Nucleus accumbens (tissue), 56 donors: ENCODE data around the gene CERT1.

Experiments used
- DNase-seq, 56 donors: peaks; one replicate each; lab custom pipeline; 2025; lab: John Stamatoyannopoulos, UW

Gene CERT1

DNA sequence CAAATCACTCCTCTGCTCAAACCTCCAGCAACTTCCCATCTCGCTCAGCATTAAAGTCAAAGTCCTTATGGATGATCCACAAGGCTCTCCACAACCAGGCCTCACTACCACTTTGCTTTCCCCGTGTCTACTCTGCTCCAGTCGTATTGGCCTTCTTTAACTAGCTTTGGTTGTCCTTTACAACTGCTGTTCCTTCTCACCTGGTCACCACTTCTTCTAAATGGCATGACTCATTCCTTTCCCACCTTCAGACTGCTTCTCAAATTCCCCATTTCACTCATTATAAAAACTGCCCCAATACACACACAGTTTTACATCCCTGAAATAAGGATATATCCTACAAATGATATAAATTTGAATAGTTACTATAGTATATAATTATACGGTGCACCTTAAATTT, 30.4 kb downstream of the CERT1 start:
- DNase-seq: peak in 1 of 56 donors; percentile 1

DNA sequence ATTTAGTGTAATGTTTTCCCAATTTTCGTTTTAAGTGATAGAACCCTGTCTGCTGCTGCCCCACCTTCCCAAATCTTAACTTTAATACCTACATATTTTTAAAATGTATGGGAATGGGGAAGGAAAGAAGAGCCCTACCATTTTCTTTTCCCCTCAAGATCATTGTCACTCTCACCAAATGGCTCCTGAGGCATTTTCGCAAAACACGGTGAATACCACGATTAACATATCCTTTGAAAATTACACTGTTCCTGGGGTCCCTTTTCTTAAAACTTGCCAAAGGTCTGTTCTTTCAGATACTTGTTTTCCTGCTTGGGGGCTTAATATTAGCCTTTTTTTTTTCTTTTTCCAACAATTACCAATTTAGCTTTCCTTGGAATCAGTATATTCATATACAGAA, 36.1 kb downstream of the CERT1 start:
- no peak for DNase-seq

- no peak for DNase-seq
Measured at GRCh38 chr5:75473463-75473862, 38.0 kb downstream of the CERT1 start.

DNA sequence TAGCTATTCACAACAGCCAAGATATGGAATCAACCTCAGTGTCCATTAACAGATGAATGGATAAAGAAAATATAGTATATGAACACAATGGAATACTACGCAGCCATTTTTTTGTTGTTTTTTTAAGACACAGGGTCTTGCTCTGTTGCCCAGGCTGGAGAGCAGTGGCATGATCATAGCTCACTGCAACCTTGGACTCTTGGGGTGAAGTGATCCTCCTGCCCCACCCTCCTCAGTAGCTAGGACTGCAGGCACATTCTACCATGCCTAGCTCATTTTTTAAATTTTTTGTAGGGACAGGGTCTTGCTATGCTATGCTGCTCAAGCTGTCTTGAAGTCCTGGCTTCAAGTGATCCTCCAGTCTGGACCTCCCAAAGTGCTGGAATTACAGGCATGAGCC, 38.5 kb downstream of the CERT1 start:
- no peak for DNase-seq

- DNase-seq: no peak
Measured at GRCh38 chr5:75471193-75471592, 40.2 kb downstream of the CERT1 start.

GRCh38 chr5:75469017-75469416, 42.4 kb downstream of the CERT1 start:
- no peak for DNase-seq

- DNase-seq: no peak
Measured at GRCh38 chr5:75468593-75468992, 42.8 kb downstream of the CERT1 start.

DNA sequence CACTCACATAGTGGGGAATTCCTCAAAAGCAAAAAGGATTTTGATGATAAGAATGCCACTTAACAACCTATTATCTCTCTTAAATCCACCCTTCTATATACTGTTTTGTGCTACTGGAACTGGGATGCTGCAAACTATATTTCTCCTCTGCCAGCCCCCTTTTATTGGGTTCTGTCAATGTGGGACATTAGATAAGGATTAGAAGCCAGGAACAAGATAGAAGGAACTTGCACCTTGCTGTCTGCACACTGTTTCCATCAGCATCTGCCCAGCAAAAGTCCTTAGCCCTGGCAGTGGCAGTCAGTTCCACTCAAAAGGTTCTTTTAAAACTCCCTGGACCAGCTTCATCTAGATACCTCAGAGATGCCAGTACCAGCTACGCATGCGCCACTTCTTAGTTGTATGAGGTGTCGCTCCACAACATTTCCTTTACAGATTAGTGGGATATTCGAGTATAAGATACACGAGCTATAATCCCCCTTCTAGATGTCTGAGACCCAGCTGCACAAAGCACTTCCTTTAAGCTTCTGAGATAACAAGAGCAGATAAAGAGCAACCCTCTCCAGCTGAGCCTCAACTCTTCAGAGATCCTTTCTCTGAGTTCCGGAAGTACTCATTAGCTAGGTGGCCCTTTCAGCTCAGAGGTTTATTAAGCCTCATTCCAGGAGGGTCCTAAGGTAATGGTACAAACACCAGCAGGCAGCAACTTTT, 45.3 kb downstream of the CERT1 start:
- DNase-seq: no peak

GRCh38 chr5:75465480-75465879, 45.9 kb downstream of the CERT1 start:
- DNase-seq: peak in 2 of 56 donors; percentile 0 to 5

- DNase-seq: no peak
Measured at GRCh38 chr5:75463726-75464125, 47.7 kb downstream of the CERT1 start.

DNA sequence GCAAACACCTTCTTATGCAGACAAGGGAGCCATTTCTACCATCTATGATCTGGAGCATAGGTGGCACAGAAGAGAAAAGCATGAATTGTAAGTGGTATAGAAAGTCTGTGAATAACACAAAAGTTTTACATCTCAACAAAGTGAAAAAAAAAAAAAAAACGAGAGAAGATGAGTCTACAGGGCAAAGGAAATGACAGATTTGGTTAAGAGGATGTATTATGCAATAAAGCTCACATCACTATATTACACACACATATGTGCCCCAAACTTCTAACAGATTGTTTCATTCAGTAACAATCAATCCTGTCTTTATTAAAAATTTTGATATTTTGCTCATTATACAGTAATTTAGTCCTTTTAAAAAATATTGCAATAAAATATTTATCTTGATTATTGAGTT, 49.8 kb downstream of the CERT1 start:
- no peak for DNase-seq

DNA sequence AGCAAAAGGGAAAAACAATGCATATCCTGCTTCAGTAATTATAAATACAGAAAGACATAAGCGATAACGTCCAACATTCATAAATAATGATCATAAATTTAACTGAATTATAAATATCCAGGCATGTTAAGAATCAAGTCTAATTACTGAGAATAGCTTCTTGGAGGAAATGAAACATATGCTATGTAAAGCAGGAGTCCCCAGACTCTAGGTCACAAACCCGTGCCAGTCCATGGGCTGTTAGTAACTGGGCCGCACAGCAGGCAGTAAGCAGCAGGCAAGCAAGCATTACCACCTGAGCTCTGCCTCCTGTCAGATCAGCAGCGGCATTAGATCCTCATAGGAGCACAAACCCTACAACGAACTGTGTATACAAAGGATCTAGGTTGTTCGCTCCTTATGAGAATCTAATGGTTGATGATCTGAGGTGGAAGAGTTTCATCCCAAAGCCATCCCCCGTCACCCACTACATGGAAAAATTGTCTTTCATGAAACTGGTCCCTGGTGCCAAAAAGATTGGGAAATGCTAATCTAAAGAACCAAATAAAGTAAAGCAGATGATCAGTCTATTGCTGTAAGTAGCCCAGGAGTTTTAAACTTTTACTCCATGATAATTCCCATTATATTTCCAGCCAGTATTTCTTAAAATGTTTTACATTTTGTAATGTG, 50.4 kb downstream of the CERT1 start:
- no peak for DNase-seq

- no peak for DNase-seq
Measured at GRCh38 chr5:75460532-75460931, 50.9 kb downstream of the CERT1 start.

GRCh38 chr5:75457691-75458090, 53.7 kb downstream of the CERT1 start:
- no peak for DNase-seq

GRCh38 chr5:75457161-75457560, 54.3 kb downstream of the CERT1 start:
- no peak for DNase-seq

- no peak for DNase-seq
Measured at GRCh38 chr5:75450069-75450468, 61.4 kb downstream of the CERT1 start.

GRCh38 chr5:75446068-75446467, 65.4 kb downstream of the CERT1 start:
- no peak for DNase-seq

DNA sequence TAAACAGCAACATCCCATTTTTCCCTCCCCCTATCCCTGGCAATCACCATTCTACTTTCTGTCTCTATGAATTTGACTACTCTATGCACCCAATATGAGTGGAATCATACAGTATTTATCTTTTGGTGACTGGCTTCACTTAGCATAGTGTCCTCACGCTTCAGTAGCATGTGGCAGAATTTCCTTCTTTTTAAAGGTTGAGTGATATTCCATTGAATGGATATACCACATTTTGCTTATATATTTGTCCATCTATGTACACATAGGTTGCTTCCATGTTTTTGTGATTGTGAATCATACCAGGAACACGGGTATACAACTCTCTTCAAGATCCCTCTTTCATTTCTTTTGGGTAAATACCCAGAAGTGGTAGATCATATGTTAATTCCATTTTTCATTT, 69.9 kb downstream of the CERT1 start:
- no peak for DNase-seq

DNA sequence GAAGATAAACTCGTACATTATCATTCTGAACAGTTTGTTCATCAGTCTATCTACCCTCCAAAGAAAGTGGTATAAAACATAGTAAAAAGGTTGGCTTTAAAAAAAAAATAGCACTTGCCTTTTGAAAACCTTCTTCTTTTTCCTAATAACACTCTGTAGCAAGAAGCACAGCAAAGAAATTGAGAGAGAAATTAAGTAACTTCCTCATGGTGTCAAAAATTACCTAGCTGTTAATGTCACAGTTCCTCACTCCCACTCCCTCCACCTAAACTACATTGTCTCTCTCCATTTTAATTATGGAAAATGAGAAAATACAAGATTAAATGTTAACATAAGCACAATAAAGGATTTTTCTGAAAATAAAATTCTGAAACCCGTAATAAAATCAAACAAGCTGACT, 72.2 kb downstream of the CERT1 start:
- no peak for DNase-seq

GRCh38 chr5:75438722-75439121, 72.7 kb downstream of the CERT1 start:
- DNase-seq: no peak

DNA sequence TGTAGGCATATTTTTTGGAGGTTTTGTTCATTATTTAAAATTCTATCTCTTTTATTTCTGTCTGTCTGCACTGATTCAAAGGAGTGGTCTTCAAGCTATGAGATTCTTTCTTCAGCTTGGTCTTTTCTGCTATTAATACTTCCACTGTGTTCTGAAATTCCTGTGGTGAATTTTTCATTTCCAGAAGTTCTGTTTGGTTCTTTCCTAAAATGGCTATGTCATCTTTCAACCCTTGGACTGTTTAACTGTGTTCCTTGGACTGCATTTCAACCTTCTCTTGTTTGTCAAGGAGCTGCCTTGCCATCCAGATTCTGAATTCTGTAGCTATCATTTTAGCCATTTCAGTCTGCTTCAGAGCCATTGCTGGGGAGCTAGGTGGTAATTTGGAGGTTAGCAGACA, 76.3 kb downstream of the CERT1 start:
- DNase-seq: no peak

DNA sequence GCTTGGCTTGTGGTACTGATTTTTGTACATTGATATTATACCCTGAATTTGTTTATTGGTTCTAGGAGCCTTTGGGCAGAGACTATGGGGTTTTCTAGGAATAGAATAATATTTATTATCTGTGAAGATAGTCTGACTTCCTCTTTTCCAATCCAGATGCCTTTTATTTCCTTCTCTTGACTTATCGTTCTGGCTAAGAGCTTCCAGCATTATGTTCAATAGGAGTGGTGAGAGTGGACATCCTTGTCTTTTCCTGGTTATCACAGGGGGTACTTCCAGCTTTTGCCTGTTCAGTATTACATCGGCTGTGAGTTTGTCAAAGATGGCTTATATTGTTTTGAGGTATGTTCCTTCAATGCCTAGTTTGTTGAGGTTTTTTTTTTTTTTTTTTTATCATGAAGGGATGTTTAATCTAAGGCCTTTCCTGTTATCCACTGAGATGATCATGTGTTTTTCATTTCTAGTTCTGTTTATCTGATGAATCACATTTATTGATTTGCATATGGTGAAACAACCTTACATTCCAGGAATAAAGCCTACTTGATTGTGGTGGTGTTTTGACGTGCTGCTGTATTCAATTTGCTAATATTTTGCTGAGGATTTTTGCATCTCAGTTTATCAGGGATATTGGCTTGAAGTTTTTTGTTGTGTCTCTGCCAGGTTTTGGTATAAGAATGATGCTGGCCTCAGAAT, 77.5 kb downstream of the CERT1 start:
- no peak for DNase-seq
